SK-N-SH treated with all-trans-retinoic acid at 6 μM for 48 hours (cell line): ENCODE measurements around the gene FNDC3B.

Experiments used
- ATAC-seq: fragments of 200-7000 bp; cut with Tn5 transposase; 3 replicates; pipeline ENCODE4 v1.9.1; 2020; ENCODE audit warnings: mild to moderate bottlenecking, moderate library complexity
- ARNTL ChIP-seq: fragments of 450-650 bp; formaldehyde crosslinking; IDR thresholded peaks from 2 replicates; pipeline ENCODE4 v1.5.0; 2020; ENCODE audit warnings: low read depth, mild to moderate bottlenecking, moderate library complexity, borderline replicate concordance
- BACH2 ChIP-seq: fragments of 250-450 bp; sonication (Bioruptor Pico); IDR thresholded peaks from 2 replicates; pipeline ENCODE4 v1.9.0; 2021; ENCODE audit warnings: mild to moderate bottlenecking, borderline replicate concordance
- CSDC2 ChIP-seq: fragments of 250-450 bp; sonication (Bioruptor Pico); IDR thresholded peaks from 2 replicates; pipeline ENCODE4 v1.5.0; 2020; ENCODE audit warnings: mild to moderate bottlenecking, moderate library complexity
- CSRNP3 ChIP-seq: fragments of 250-450 bp; sonication (Bioruptor Pico); IDR thresholded peaks from 2 replicates; pipeline ENCODE4 v1.5.1; 2021; ENCODE audit warnings: mild to moderate bottlenecking, moderate library complexity
- ESRRG ChIP-seq: fragments of 250-450 bp; sonication (Bioruptor Pico); IDR thresholded peaks from 2 replicates; pipeline ENCODE4 v1.6.1; 2021; ENCODE audit warnings: mild to moderate bottlenecking
- GLIS3 ChIP-seq: fragments of 250-450 bp; sonication (Bioruptor Pico); IDR thresholded peaks from 2 replicates; pipeline ENCODE4 v1.5.0; 2020; ENCODE audit warnings: mild to moderate bottlenecking, moderate library complexity
- ISL1 ChIP-seq: fragments of 250-450 bp; sonication (Bioruptor Pico); IDR thresholded peaks from 2 replicates; pipeline ENCODE4 v2.1.2; 2022; ENCODE audit warnings: mild to moderate bottlenecking, moderate library complexity
- OSR1 ChIP-seq: fragments of 250-450 bp; sonication (Bioruptor Pico); IDR thresholded peaks from 2 replicates; pipeline ENCODE4 v1.8.0; 2022; ENCODE audit warnings: moderate library complexity, mild to moderate bottlenecking, inconsistent platforms
- PATZ1 ChIP-seq: fragments of 250-450 bp; sonication (Bioruptor Pico); IDR thresholded peaks from 2 replicates; pipeline ENCODE4 v1.8.0; 2020; ENCODE audit warnings: mild to moderate bottlenecking, moderate library complexity, borderline replicate concordance
- RARB ChIP-seq: fragments of 250-450 bp; sonication (Bioruptor Pico); IDR thresholded peaks from 2 replicates; pipeline ENCODE4 v1.8.0; 2021; ENCODE audit warnings: mild to moderate bottlenecking, moderate library complexity
- SNAI2 ChIP-seq: fragments of 250-450 bp; sonication (Bioruptor Pico); IDR thresholded peaks from 2 replicates; pipeline ENCODE4 v1.5.0; 2020; ENCODE audit warnings: mild to moderate bottlenecking, moderate library complexity
- TCF4 ChIP-seq: fragments of 250-450 bp; sonication (Bioruptor Pico); IDR thresholded peaks from 2 replicates; pipeline ENCODE4 v1.8.0; 2021; ENCODE audit warnings: mild to moderate bottlenecking, moderate library complexity, borderline replicate concordance
- TOX ChIP-seq: fragments of 250-450 bp; sonication (Bioruptor Pico); IDR thresholded peaks from 2 replicates; pipeline ENCODE4 v1.8.0; 2021; ENCODE audit warnings: mild to moderate bottlenecking, moderate library complexity, borderline replicate concordance
- ZC3H10 ChIP-seq: fragments of 250-450 bp; sonication (Bioruptor Pico); IDR thresholded peaks from 2 replicates; pipeline ENCODE4 v1.5.1; 2021; ENCODE audit warnings: mild to moderate bottlenecking, moderate library complexity
- ZFP3 ChIP-seq: fragments of 250-450 bp; sonication (Bioruptor Pico); IDR thresholded peaks from 2 replicates; pipeline ENCODE4 v1.5.0; 2020; ENCODE audit warnings: mild to moderate bottlenecking, moderate library complexity
- ZFP30 ChIP-seq: fragments of 450-650 bp; formaldehyde crosslinking; IDR thresholded peaks from 2 replicates; pipeline ENCODE4 v1.5.0; 2022; ENCODE audit warnings: mild to moderate bottlenecking, moderate library complexity
- ZNF565 ChIP-seq: fragments of 450-650 bp; formaldehyde crosslinking; conservative IDR thresholded peaks from 2 replicates; pipeline ENCODE4 v1.5.0; 2020; ENCODE audit warnings: low read depth, mild to moderate bottlenecking, moderate library complexity
- ZNF70 ChIP-seq: fragments of 450-650 bp; formaldehyde crosslinking; IDR thresholded peaks from 2 replicates; pipeline ENCODE4 v1.5.0; 2020; ENCODE audit warnings: mild to moderate bottlenecking, moderate library complexity
- ZNF8 ChIP-seq: fragments of 450-650 bp; formaldehyde crosslinking; IDR thresholded peaks from 2 replicates; pipeline ENCODE4 v1.5.0; 2020; ENCODE audit warnings: mild to moderate bottlenecking, moderate library complexity
- TF ChIP-seq, protein P1 (sequence below): fragments of 250-450 bp; sonication (Bioruptor Pico); IDR thresholded peaks from 2 replicates; pipeline ENCODE4 v1.8.0; 2021; ENCODE audit warnings: low read depth, mild to moderate bottlenecking, moderate library complexity, borderline replicate concordance

Gene FNDC3B

GRCh38 chr3:172159376-172159775 is 120.0 kb downstream of the FNDC3B start:
- no peak for ATAC-seq
- TF ChIP-seq ZNF8 (CRISPR knock-in tag) (no peak), RARB (CRISPR knock-in tag) (no peak), ESRRG (no peak), ZC3H10 (CRISPR knock-in tag) (no peak)

- peak; percentile 24; the same call in 2 of the 3 replicates for ATAC-seq
- no peak for TF ChIP-seq ZC3H10 (CRISPR knock-in tag)
- TF ChIP-seq OSR1 (CRISPR knock-in tag): no peak
- no peak for TF ChIP-seq SNAI2
- no peak for TF ChIP-seq ESRRG
- TF ChIP-seq ARNTL (CRISPR knock-in tag): no peak
- no peak for TF ChIP-seq PATZ1 (CRISPR knock-in tag)
- TF ChIP-seq RARB (CRISPR knock-in tag): no peak
- TF ChIP-seq GLIS3: no peak
- no peak for TF ChIP-seq ZFP3 (CRISPR knock-in tag)
- no peak for TF ChIP-seq BACH2 (CRISPR knock-in tag)
- no peak for TF ChIP-seq ZNF70 (CRISPR knock-in tag)
- TF ChIP-seq ZFP30 (CRISPR knock-in tag): no peak
- TF ChIP-seq ZNF8 (CRISPR knock-in tag): no peak
- TF ChIP-seq TOX (CRISPR knock-in tag): no peak
These were observed 120.7 kb downstream of the FNDC3B start for GRCh38 chr3:172159962-172160538.

- ATAC-seq: no peak
- TF ChIP-seq GLIS3: no peak
- no peak for TF ChIP-seq CSDC2
- no peak for TF ChIP-seq TCF4 (CRISPR knock-in tag)
- no peak for TF ChIP-seq ZNF70 (CRISPR knock-in tag)
- no peak for TF ChIP-seq SNAI2
- TF ChIP-seq PATZ1 (CRISPR knock-in tag): no peak
- TF ChIP-seq ARNTL (CRISPR knock-in tag): no peak
- TF ChIP-seq ZNF565 (CRISPR knock-in tag): no peak
- TF ChIP-seq ISL1 (CRISPR knock-in tag): no peak
- TF ChIP-seq ZFP30 (CRISPR knock-in tag): no peak
- TF ChIP-seq RARB (CRISPR knock-in tag): no peak
- no peak for TF ChIP-seq OSR1 (CRISPR knock-in tag)
- TF ChIP-seq ZC3H10 (CRISPR knock-in tag): no peak
- TF ChIP-seq, protein P1, sequence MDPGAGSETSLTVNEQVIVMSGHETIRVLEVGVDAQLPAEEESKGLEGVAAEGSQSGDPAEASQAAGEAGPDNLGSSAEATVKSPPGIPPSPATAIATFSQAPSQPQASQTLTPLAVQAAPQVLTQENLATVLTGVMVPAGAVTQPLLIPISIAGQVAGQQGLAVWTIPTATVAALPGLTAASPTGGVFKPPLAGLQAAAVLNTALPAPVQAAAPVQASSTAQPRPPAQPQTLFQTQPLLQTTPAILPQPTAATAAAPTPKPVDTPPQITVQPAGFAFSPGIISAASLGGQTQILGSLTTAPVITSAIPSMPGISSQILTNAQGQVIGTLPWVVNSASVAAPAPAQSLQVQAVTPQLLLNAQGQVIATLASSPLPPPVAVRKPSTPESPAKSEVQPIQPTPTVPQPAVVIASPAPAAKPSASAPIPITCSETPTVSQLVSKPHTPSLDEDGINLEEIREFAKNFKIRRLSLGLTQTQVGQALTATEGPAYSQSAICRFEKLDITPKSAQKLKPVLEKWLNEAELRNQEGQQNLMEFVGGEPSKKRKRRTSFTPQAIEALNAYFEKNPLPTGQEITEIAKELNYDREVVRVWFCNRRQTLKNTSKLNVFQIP: no peak
- no peak for TF ChIP-seq CSRNP3 (CRISPR knock-in tag)
These were observed 121.9 kb downstream of the FNDC3B start for GRCh38 chr3:172161133-172161789.

GRCh38 chr3:172161959-172162358 is 122.6 kb downstream of the FNDC3B start:
- ATAC-seq: no peak
- no peak for TF ChIP-seq RARB (CRISPR knock-in tag)
- no peak for TF ChIP-seq TCF4 (CRISPR knock-in tag)
- TF ChIP-seq, protein P1: no peak
- TF ChIP-seq ESRRG: no peak
- TF ChIP-seq BACH2 (CRISPR knock-in tag): no peak
- no peak for TF ChIP-seq ISL1 (CRISPR knock-in tag)
- no peak for TF ChIP-seq ZNF565 (CRISPR knock-in tag)
- no peak for TF ChIP-seq ZNF8 (CRISPR knock-in tag)
- TF ChIP-seq ZNF70 (CRISPR knock-in tag): no peak
- no peak for TF ChIP-seq ARNTL (CRISPR knock-in tag)
- no peak for TF ChIP-seq CSRNP3 (CRISPR knock-in tag)
